Testis (tissue), 3 donors: ENCODE results near the gene ATF1. TPM values are rescaled to one million over a fixed set of nuclear protein-coding genes. Genes with fewer than 3 reads are reported as not detected.

Source experiments
- DNase-seq: peaks from one replicate; pipeline ENCODE4 v3.0.0-alpha.2; 2019
- H3K27ac ChIP-seq, 2 donors: fragments of 200-600 bp; sonication (generic); one replicate each; pipeline ENCODE4 v1.5.1; 2019
- H3K27me3 ChIP-seq: fragments of 200-600 bp; sonication (generic); one replicate; pipeline ENCODE4 v1.5.1; 2019
- H3K36me3 ChIP-seq: fragments of 200-600 bp; sonication (generic); one replicate; pipeline ENCODE4 v1.5.1; 2017; ENCODE audit warnings: low read depth; ENCODE audit errors: missing control alignments
- H3K4me1 ChIP-seq: fragments of 200-600 bp; sonication (generic); one replicate; pipeline ENCODE4 v1.5.1; 2019
- H3K4me3 ChIP-seq, 2 donors: fragments of 200-600 bp; sonication (generic); one replicate each; pipeline ENCODE4 v1.5.1; 2017 to 2019
- H3K9me3 ChIP-seq: fragments of 200-600 bp; sonication (generic); one replicate; pipeline ENCODE4 v1.5.1; 2017
- POLR2A ChIP-seq: fragments of 450-650 bp; IDR thresholded peaks from one replicate; pipeline ENCODE4 v1.6.1; 2017; ENCODE audit warnings: antibody characterized with exemption, mild to moderate bottlenecking, moderate library complexity
- WGBS, 2 donors: methylation state at CpG; one replicate each; pipeline ENCODE4 v1.1.5; 2018; 5-methylcytosine and 5-hydroxymethylcytosine counted together
- intact Hi-C: fragments of 100-400 bp; cut with DNase I; formaldehyde crosslinking; loops from one replicate; pipeline ENCODE4 v1.15.1; 2023; ENCODE audit warnings: low total_unique reads
- polyA plus RNA-seq: library from polyadenylated mRNA; stranded (reverse); fragments of 350-450 nt; fragmentation: Illumina TruSeq; extraction: RNeasy Lipid Tissue Mini Kit (QIAGEN cat#74804); gene quantifications from one replicate; pipeline ENCODE4 v1.2.3, GENCODE V29; 2014; ENCODE audit warnings: low read depth, low replicate concordance; ENCODE audit not compliant: insufficient read depth
- total RNA-seq, 2 donors: library from RNA; depleted of rRNA; stranded (reverse); fragments of >200 nt; gene quantifications; one replicate each; pipeline ENCODE4 v1.2.3, GENCODE V29; 2016
- TF ChIP-seq, protein P1 (sequence below), 3 experiments: fragments of 450-650 bp in 2 of 3; fragments of 200-600 bp in 1 of 3; sonication (generic) in 1 of 3; IDR thresholded peaks; one replicate each; pipeline ENCODE4 v1.5.1; 2016 to 2019; ENCODE audit warnings: antibody characterized with exemption in 3 of 3, mild to moderate bottlenecking in 2 of 3, moderate library complexity in 1 of 3

ATF1 gene
- total and polyA plus RNA-seq, 3 donors from 2014 or later: 17.1 to 18.2 (median 17.7) TPM

DNA sequence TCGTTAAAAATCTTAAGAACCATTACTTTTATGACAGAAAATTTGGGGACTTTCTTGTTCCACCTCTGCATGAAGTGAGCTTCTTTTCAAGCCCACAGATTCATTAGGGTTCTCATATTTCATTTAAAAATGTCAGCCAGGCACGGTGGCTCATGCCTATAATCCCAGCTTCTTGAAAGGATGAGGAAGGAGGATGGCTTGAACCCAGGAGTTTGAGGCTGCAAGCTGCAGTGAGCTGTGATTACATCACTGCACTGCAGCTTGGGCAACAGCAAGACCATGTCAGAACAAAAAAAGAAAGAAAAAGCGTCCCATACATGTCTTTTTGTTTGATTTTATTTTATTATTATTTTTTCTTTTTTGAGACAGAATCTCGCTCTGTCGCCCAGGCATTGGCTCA lies 43.4 kb upstream of the ATF1 start:
- H3K27me3 ChIP-seq: no peaks in the 10 kb centered on the region
- H3K4me3 ChIP-seq: no peak overlapping the region
- H3K27ac ChIP-seq: no peak overlapping the region
- TF ChIP-seq POLR2A: no peak
- TF ChIP-seq, protein P1, sequence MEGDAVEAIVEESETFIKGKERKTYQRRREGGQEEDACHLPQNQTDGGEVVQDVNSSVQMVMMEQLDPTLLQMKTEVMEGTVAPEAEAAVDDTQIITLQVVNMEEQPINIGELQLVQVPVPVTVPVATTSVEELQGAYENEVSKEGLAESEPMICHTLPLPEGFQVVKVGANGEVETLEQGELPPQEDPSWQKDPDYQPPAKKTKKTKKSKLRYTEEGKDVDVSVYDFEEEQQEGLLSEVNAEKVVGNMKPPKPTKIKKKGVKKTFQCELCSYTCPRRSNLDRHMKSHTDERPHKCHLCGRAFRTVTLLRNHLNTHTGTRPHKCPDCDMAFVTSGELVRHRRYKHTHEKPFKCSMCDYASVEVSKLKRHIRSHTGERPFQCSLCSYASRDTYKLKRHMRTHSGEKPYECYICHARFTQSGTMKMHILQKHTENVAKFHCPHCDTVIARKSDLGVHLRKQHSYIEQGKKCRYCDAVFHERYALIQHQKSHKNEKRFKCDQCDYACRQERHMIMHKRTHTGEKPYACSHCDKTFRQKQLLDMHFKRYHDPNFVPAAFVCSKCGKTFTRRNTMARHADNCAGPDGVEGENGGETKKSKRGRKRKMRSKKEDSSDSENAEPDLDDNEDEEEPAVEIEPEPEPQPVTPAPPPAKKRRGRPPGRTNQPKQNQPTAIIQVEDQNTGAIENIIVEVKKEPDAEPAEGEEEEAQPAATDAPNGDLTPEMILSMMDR (IDR thresholded peaks at IDR 0.05): no peak
- 81 to 87% methylated on average over 5 of the region's 5 CpGs for WGBS, 2 donors
- no peaks in the 10 kb centered on the region for H3K36me3 ChIP-seq
- H3K9me3 ChIP-seq: no peaks in the 10 kb centered on the region
- DNase-seq: no peak
- intact Hi-C loops: no loop called here
- peaks cover 4% of the 10 kb centered on the region for H3K4me1 ChIP-seq

DNA sequence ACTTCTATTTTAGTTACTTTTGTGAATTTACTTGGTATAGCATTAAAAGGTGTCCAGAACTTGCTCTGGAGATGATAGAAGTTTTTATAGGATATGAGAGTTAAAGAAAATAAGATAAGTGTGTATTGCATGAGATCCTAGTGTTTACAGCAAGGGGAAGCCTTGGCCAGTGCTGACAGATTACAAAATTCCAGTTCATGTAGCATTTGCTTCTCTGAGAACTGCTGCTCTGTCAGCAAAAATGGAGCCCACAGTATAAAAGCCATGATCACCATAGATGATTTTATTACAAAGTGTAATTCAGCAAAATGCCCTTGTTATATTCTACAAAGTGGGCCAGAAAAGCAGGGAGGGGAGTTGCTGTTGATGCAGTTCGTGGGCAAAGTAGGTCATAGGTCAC lies 40.0 kb upstream of the ATF1 start:
- H3K27ac ChIP-seq: no peak overlapping the region
- no peaks in the 10 kb centered on the region for H3K36me3 ChIP-seq
- TF ChIP-seq, protein P1 (IDR thresholded peaks at IDR 0.05): no peak
- no peaks in the 10 kb centered on the region for H3K27me3 ChIP-seq
- WGBS, 2 donors: 50 to 67% methylated on average over 1 of the region's 1 CpG
- H3K4me3 ChIP-seq: no peak overlapping the region
- intact Hi-C loops: no loop called here
- no peak for DNase-seq
- H3K4me1 ChIP-seq: peaks cover 4% of the 10 kb centered on the region
- H3K9me3 ChIP-seq: no peaks in the 10 kb centered on the region

DNA sequence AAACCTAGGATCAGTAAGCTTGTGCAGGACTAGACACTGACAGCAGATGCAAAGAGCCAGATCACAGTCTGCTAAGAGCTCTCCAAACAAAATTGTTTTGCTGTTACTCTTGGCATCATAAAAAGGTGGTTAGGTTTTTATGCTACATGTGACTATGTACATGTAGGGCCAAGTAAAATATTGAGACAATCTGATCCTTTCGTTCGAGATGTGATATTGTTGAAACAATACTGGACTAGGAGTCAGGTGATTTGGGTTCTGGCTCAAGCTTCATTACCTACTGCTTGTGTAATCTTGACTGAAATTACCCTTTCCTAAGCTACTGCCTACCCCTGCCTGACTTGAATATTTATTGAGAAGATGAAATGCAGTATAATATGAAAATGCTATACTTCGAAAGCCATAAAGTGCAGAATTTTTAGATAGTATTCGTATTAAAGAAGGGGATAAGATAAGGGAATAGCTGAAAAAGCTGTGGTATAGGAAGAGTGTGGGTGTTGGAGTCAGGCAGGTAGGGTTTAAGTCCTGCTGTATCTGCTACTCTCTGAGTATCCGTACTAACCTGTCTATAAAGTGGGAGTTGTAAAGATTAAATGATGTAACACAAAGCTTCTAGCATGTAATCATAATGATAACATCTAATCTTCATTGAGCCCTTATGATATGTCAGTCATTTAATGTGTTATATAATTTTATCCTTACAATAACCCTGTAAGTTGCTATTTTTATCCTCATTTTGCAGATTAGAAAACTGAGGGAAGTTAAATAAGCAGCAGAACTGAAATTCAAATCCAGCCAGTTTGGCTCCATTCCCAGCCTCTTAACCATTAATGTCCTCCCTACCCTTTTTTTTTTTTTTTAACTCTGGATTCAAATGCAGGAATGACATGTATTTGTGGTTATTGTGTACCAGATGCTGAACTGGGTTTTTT lies 38.6 kb upstream of the ATF1 start:
- 54 to 70% methylated on average over 5 of the region's 5 CpGs for WGBS, 2 donors
- Histone ChIP-seq H3K4me1 (peaks cover 4% of the 10 kb centered on the region), H3K36me3 (no peaks in the 10 kb centered on the region), H3K27me3 (no peaks in the 10 kb centered on the region), H3K4me3 (no peak overlapping the region), H3K9me3 (no peaks in the 10 kb centered on the region), H3K27ac (no peak overlapping the region)
- TF ChIP-seq, protein P1 (IDR thresholded peaks at IDR 0.05): no peak
- TF ChIP-seq POLR2A: no peak
- intact Hi-C loops: no loop called here
- no peak for DNase-seq

DNA sequence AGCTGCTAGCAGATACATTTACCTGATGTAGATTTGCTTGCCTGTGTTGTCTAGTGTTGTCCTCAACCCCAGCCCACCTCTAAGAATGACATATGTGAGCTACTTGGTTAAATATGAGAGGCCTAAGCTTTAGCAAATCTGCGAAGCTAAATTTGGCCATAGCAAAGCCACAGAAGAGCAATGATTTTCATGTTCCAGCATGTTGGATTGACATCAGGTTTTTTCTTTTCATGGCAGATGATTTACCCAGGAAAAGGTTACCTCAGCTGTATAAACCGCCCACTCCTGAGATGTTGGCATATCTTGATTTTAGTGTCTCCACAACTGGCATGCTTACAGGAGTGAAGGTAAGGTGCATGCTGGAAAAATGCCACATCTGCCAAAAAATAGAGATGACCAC lies 36.4 kb upstream of the ATF1 start:
- TF ChIP-seq POLR2A: no peak
- TF ChIP-seq, protein P1 (IDR thresholded peaks at IDR 0.05): no peak
- Histone ChIP-seq H3K36me3 (no peaks in the 10 kb centered on the region), H3K4me1 (peaks cover 4% of the 10 kb centered on the region), H3K9me3 (no peaks in the 10 kb centered on the region), H3K27me3 (no peaks in the 10 kb centered on the region), H3K4me3 (no peak overlapping the region), H3K27ac (no peak overlapping the region)
- intact Hi-C loops: no loop called here
- DNase-seq: no peak
- 91 to 95% methylated on average over 2 of the region's 2 CpGs for WGBS, 2 donors

DNA sequence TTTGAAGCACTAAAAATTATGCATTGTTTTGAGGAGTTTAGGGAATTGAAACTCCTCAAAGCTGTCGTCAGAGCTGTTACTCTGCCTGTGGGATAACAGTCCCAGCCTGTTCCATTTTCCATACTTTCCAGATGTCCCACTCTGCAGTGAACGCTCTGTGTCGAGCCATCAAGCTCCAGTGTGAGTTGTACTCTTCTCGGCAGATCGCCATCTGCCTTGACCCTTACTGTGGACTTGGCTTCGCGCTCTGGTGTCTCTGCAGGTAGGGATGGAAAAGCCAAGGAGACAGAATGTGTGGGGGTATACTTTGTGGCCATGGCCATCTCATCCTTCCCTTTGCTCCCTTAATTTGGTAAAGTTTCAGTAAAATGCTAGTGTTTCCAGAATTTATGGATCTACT lies 35.5 kb upstream of the ATF1 start:
- TF ChIP-seq POLR2A: no peak
- TF ChIP-seq, protein P1 (IDR thresholded peaks at IDR 0.05): no peak
- peaks cover 4% of the 10 kb centered on the region for H3K4me1 ChIP-seq
- H3K27ac ChIP-seq: no peak overlapping the region
- no peaks in the 10 kb centered on the region for H3K27me3 ChIP-seq
- no peak for DNase-seq
- no peak overlapping the region for H3K4me3 ChIP-seq
- no peaks in the 10 kb centered on the region for H3K9me3 ChIP-seq
- 57 to 72% methylated on average over 7 of the region's 7 CpGs for WGBS, 2 donors
- intact Hi-C loops: no loop called here
- no peaks in the 10 kb centered on the region for H3K36me3 ChIP-seq
